Measurements from ENCODE around the gene UNKL. TPM values are rescaled to one million over a fixed set of nuclear protein-coding genes. Genes with fewer than 3 reads are reported as not detected.
A peak's percentile ranks its signal among the peaks of the same experiment; 100 is the strongest.

Gene UNKL
- total RNA-seq, 1 experiment from 2014 or later: 32.0 TPM

GRCh38 chr16:1378087-1378803 lies 36.3 kb downstream of the UNKL start:
- Histone ChIP-seq H3K79me2 (ENCODE audit: insufficient read depth, low read length) (peaks cover 3% of the 10 kb centered on the region; the same call in 1 of the 2 replicates), H2BK20ac (ENCODE audit: low read depth, low read length, poor library complexity, severe bottlenecking) (no peak overlapping the region), H3K4me1 (ENCODE audit: insufficient read depth, low read length) (no peaks in the 10 kb centered on the region), H3K56ac (ENCODE audit: insufficient read length, low read depth, low read length) (no peak overlapping the region), H3K27me3 (ENCODE audit: insufficient read depth, low read length) (no peaks in the 10 kb centered on the region), H3K14ac (ENCODE audit: insufficient read depth, low read length) (peak overlapping the region; percentile 76; the same call in 1 of the 2 replicates), H4K5ac (ENCODE audit: insufficient read length, low read depth, low read length) (no peak overlapping the region), H3K4ac (ENCODE audit: low read depth, low read length) (no peak overlapping the region), H3K4me2 (ENCODE audit: insufficient read depth, insufficient read length, low read length) (peak overlapping the region; percentile 89), H3K9ac (ENCODE audit: extremely low read depth, insufficient read length, low read length) (peak overlapping the region; percentile 54), H2BK5ac (ENCODE audit: insufficient read length, low read length) (no peak overlapping the region), H2BK120ac (ENCODE audit: low read depth, low read length, poor library complexity, severe bottlenecking) (no peak overlapping the region), H3K27ac (ENCODE audit: insufficient read length, low read depth, low read length) (no peak overlapping the region), H2BK15ac (ENCODE audit: low read depth, low read length) (no peak overlapping the region), H3T11ph (ENCODE audit: low read length) (no peak overlapping the region), H4K91ac (ENCODE audit: insufficient read length, low read depth, low read length) (no peak overlapping the region), H3K9me3 (ENCODE audit: control insufficient read depth, low read depth, low read length) (no peaks in the 10 kb centered on the region), H4K20me1 (ENCODE audit: control insufficient read depth, insufficient read depth, insufficient read length) (no peaks in the 10 kb centered on the region), H3K23ac (ENCODE audit: insufficient read length, low read depth, low read length) (no peak overlapping the region), H3K79me1 (ENCODE audit: insufficient read depth, low read depth, low read length, poor library complexity, severe bottlenecking) (peaks cover 5% of the 10 kb centered on the region), H3K18ac (ENCODE audit: insufficient read length, low read depth, low read length) (no peak overlapping the region), H2AFZ (ENCODE audit: low read length) (no peak overlapping the region), H2AK5ac (ENCODE audit: insufficient read length, low read length) (no peak overlapping the region), H4K8ac (replicated peaks; ENCODE audit: insufficient read length, low read depth, low read length) (no peak overlapping the region), H3K23me2 (ENCODE audit: insufficient read length, low read depth, low read length, poor library complexity, severe bottlenecking) (peaks cover 20% of the 10 kb centered on the region), H2BK12ac (ENCODE audit: insufficient read length, low read depth, low read length) (no peak overlapping the region)
- peaks cover 3 to 14% (median 4%) of the 10 kb centered on the region in 3 experiments for H3K36me3 Mint-ChIP-seq (ENCODE audit: insufficient read depth in 1 of 3, low read depth in 3 of 3)
- H3K27ac Mint-ChIP-seq: peak overlapping the region in 2 of 3 experiments; percentile 7 to 92; a peak in 2 of 7 replicates
- TF ChIP-seq CTCF (conservative IDR thresholded peaks at IDR 0.05): no peak
- no peaks in the 10 kb centered on the region; the same call in 1 of the 2 replicates for H3K27me3 Mint-ChIP-seq (ENCODE audit: low read depth)
- H3K4me1 Mint-ChIP-seq: peaks cover 18 to 19% of the 10 kb centered on the region in 2 experiments
- no CpG with 5 or more reads among the region's 25 CpGs for WGBS (ENCODE audit: extremely low coverage, insufficient read length, low lambda C conversion rate)
- no peak for DNase-seq
- H3K4me3 Mint-ChIP-seq: peak overlapping the region; percentile 80 to 85
- H3K9me3 Mint-ChIP-seq: no peaks in the 10 kb centered on the region; a peak in 1 of 5 replicates
